ENCODE results near the gene ITPKA. TPM values are rescaled to one million over a fixed set of nuclear protein-coding genes. Genes with fewer than 3 reads are reported as not detected.

The ITPKA gene
- total RNA-seq, 1 donor from 2014 or later: 1.1 TPM

DNA sequence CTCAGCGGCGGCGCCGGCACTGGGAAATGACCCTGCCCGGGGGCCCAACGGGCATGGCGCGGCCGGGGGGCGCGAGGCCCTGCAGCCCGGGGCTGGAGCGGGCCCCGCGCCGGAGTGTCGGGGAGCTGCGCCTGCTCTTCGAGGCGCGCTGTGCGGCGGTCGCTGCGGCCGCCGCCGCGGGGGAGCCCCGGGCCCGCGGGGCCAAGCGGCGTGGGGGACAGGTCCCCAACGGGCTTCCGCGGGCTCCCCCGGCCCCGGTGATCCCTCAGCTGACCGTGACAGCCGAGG, 172 bp downstream of the ITPKA start:
- H3K27ac Mint-ChIP-seq (ENCODE audit: unreplicated experiment): no peak overlapping the region
- H3K36me3 Mint-ChIP-seq (ENCODE audit: unreplicated experiment): no peaks in the 10 kb centered on the region
- H3K4me1 Mint-ChIP-seq (ENCODE audit: low read depth, unreplicated experiment): peaks cover 6% of the 10 kb centered on the region
- TF ChIP-seq, protein P1, sequence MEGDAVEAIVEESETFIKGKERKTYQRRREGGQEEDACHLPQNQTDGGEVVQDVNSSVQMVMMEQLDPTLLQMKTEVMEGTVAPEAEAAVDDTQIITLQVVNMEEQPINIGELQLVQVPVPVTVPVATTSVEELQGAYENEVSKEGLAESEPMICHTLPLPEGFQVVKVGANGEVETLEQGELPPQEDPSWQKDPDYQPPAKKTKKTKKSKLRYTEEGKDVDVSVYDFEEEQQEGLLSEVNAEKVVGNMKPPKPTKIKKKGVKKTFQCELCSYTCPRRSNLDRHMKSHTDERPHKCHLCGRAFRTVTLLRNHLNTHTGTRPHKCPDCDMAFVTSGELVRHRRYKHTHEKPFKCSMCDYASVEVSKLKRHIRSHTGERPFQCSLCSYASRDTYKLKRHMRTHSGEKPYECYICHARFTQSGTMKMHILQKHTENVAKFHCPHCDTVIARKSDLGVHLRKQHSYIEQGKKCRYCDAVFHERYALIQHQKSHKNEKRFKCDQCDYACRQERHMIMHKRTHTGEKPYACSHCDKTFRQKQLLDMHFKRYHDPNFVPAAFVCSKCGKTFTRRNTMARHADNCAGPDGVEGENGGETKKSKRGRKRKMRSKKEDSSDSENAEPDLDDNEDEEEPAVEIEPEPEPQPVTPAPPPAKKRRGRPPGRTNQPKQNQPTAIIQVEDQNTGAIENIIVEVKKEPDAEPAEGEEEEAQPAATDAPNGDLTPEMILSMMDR (IDR thresholded peaks at IDR 0.05; ENCODE audit: partially characterized antibody, unreplicated experiment): no peak
- peaks cover 8% of the 10 kb centered on the region for H3K9me3 Mint-ChIP-seq (ENCODE audit: unreplicated experiment)
- DNase-seq: no peak
- no peak overlapping the region for H3K4me3 Mint-ChIP-seq (ENCODE audit: unreplicated experiment)
- peaks cover 29% of the 10 kb centered on the region for H3K27me3 Mint-ChIP-seq (ENCODE audit: unreplicated experiment)

DNA sequence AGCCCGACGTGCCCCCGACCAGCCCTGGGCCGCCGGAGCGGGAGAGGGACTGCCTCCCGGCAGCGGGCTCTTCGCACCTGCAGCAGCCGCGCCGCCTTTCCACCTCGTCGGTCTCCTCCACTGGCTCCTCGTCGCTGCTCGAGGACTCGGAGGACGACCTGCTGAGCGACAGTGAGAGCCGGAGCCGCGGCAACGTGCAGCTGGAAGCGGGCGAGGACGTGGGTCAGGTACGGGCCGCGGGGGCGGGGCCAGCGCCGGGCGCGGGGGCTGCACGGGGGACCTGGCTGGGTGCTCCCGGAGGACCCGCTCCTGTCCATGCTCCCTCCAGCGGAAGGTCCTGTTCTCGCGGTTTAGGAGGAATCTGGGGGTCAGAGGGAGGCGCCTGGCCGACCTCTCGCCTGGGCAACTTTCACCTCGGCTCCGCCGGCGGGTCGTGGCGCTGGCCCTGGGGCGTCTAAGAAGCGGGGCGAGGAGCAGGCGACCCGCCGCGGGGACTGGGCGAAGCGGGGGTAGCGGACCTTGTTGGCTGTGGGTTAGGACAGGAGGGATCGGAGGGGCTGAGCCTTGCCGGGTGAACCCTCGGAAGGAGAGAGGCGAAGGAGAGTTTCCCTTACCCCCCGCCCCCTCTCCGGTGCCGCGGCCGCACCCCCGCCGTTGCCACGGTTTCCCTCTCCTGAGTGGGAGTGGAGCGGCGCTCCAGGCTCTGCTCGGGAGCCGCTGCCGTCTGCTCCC, 682 bp downstream of the ITPKA start:
- H3K4me3 Mint-ChIP-seq (ENCODE audit: unreplicated experiment): no peak overlapping the region
- H3K27ac Mint-ChIP-seq (ENCODE audit: unreplicated experiment): no peak overlapping the region
- H3K9me3 Mint-ChIP-seq (ENCODE audit: unreplicated experiment): peaks cover 8% of the 10 kb centered on the region
- DNase-seq: no peak
- peaks cover 29% of the 10 kb centered on the region for H3K27me3 Mint-ChIP-seq (ENCODE audit: unreplicated experiment)
- H3K4me1 Mint-ChIP-seq (ENCODE audit: low read depth, unreplicated experiment): peaks cover 6% of the 10 kb centered on the region
- H3K36me3 Mint-ChIP-seq (ENCODE audit: unreplicated experiment): no peaks in the 10 kb centered on the region
- TF ChIP-seq, protein P1 (IDR thresholded peaks at IDR 0.05; ENCODE audit: partially characterized antibody, unreplicated experiment): no peak

DNA sequence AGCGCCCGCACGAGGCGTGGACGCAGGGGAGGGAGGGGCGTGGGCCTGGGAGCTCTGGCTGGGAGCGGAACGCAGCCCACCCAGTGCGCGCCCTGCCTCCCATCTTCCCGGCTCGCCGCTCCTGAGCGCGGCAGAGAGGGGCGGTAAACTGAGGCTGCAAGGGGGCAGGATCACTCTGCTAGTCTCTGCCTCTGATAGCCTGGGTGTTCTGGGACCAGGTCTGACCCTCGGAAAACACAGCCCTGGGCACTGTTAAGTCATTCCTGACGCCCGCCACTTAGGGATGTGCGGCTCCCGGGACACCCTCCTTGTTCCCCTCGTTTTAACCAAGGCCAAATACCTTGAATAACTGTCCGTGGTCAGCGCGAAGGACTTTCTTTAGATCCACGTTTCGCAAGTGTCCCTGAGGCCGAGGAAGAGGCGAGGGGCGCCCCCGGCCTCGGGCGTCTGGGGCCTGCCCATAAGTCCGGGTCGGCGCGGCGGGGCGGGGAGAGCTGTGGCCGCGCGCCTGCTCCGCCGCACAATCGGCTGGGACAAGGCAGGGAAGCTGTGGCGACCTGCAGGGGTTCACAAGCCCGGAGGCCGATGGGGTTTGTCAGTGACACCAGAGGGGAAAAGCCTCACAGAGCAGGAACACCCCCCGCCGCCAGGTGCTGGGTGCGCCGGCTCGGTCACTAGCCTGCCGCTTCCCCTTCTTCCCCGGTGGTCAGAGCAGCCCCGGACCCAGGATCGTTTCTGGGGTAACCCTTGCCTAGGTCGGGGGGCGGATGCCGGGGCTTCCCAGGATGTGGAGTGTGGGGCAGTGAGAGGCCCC, 1.5 kb downstream of the ITPKA start:
- no peak for DNase-seq
- no peaks in the 10 kb centered on the region for H3K36me3 Mint-ChIP-seq (ENCODE audit: unreplicated experiment)
- peaks cover 6% of the 10 kb centered on the region for H3K4me1 Mint-ChIP-seq (ENCODE audit: low read depth, unreplicated experiment)
- H3K27ac Mint-ChIP-seq (ENCODE audit: unreplicated experiment): no peak overlapping the region
- TF ChIP-seq, protein P1 (IDR thresholded peaks at IDR 0.05; ENCODE audit: partially characterized antibody, unreplicated experiment): no peak
- peaks cover 33% of the 10 kb centered on the region for H3K27me3 Mint-ChIP-seq (ENCODE audit: unreplicated experiment)
- H3K9me3 Mint-ChIP-seq (ENCODE audit: unreplicated experiment): peaks cover 9% of the 10 kb centered on the region
- no peak overlapping the region for H3K4me3 Mint-ChIP-seq (ENCODE audit: unreplicated experiment)

DNA sequence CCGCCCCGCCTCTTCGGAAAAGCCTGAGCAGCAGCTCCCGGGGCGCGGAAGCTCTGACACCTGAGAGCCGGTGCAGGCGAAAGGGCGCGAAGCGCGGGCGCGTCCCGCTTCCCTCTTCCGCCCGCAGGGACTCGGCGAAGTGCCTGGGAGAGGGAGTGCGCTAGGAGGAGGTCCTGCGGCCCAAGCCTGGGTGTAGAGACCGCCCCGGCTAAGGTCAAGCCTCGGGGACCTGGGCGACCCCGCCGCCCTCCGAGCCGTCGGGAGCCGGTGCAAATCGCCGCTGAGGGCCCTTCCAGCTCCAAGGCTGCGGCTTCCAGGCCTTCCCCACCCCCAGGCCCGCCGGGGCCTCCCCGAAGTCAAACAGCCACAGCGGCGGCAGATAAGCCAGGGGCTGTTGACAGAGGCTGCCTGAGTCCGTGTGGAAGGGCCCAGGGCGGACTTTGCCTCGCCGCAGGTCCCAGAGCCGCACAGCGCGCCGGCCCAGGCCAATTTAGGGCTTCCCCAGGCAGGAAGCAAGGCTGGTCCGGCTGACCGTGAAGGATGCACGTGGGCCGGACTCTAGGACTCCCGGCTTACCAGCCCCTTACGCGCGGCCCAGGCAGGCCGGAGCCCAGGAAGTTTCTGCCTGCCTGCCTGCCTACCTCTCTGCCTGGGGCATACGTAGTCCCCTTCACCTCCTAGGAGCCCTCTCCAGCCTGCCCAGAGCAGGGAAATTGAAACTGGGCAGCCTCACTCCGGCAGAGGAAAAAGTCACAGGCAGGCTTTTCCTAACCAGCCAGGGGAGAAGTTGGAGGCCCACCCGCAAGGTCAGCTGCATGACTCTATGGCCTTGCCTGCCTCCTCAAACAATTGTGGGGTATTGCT, 2.3 kb downstream of the ITPKA start:
- peaks cover 9% of the 10 kb centered on the region for H3K9me3 Mint-ChIP-seq (ENCODE audit: unreplicated experiment)
- TF ChIP-seq, protein P1 (IDR thresholded peaks at IDR 0.05; ENCODE audit: partially characterized antibody, unreplicated experiment): no peak
- H3K4me1 Mint-ChIP-seq (ENCODE audit: low read depth, unreplicated experiment): peaks cover 6% of the 10 kb centered on the region
- DNase-seq: peak; percentile 44
- no peaks in the 10 kb centered on the region for H3K36me3 Mint-ChIP-seq (ENCODE audit: unreplicated experiment)
- no peak overlapping the region for H3K4me3 Mint-ChIP-seq (ENCODE audit: unreplicated experiment)
- H3K27me3 Mint-ChIP-seq (ENCODE audit: unreplicated experiment): peaks cover 34% of the 10 kb centered on the region
- H3K27ac Mint-ChIP-seq (ENCODE audit: unreplicated experiment): no peak overlapping the region
